HG03064 (cell line): Measurements from ENCODE around the gene ARHGAP26.

ENCODE experiments used
- ATAC-seq: cut with Tn5 transposase; IDR thresholded peaks from one replicate; pipeline ENCODE4 v1.9.1; 2021; ENCODE audit warnings: low read depth; ENCODE audit not compliant: unreplicated experiment

ARHGAP26 gene

GRCh38 chr5:142844866-142845265 is 74.7 kb downstream of the ARHGAP26 start:
- no peak for ATAC-seq

GRCh38 chr5:142845402-142845921 is 75.3 kb downstream of the ARHGAP26 start:
- ATAC-seq, result no peak

- no peak for ATAC-seq
Observed at GRCh38 chr5:142845954-142846398, 75.8 kb downstream of the ARHGAP26 start.

- no peak for ATAC-seq
Observed at GRCh38 chr5:142846406-142846805, 76.2 kb downstream of the ARHGAP26 start.

- ATAC-seq, result no peak
Observed at GRCh38 chr5:142847898-142848790, 78.0 kb downstream of the ARHGAP26 start.

GRCh38 chr5:142849466-142849865 is 79.3 kb downstream of the ARHGAP26 start:
- no peak for ATAC-seq

GRCh38 chr5:142849880-142850279 is 79.7 kb downstream of the ARHGAP26 start:
- no peak for ATAC-seq

GRCh38 chr5:142851731-142852130 is 81.6 kb downstream of the ARHGAP26 start:
- no peak for ATAC-seq

GRCh38 chr5:142852416-142853198 is 82.4 kb downstream of the ARHGAP26 start:
- no peak for ATAC-seq

GRCh38 chr5:142853682-142854081 is 83.5 kb downstream of the ARHGAP26 start:
- ATAC-seq, result no peak

- ATAC-seq, result no peak
Observed at GRCh38 chr5:142856269-142856782, 86.1 kb downstream of the ARHGAP26 start.

- ATAC-seq, result no peak
Observed at GRCh38 chr5:142857405-142857804, 87.2 kb downstream of the ARHGAP26 start.

GRCh38 chr5:142859037-142859436 is 88.9 kb downstream of the ARHGAP26 start:
- no peak for ATAC-seq

- ATAC-seq, result no peak
Observed at GRCh38 chr5:142860270-142860669, 90.1 kb downstream of the ARHGAP26 start.

GRCh38 chr5:142861011-142861410 is 90.8 kb downstream of the ARHGAP26 start:
- ATAC-seq, result no peak

- ATAC-seq, result no peak
Observed at GRCh38 chr5:142862594-142862993, 92.4 kb downstream of the ARHGAP26 start.

GRCh38 chr5:142863856-142864255 is 93.7 kb downstream of the ARHGAP26 start:
- no peak for ATAC-seq

GRCh38 chr5:142864290-142865260 is 94.4 kb downstream of the ARHGAP26 start:
- no peak for ATAC-seq

GRCh38 chr5:142865631-142866030 is 95.5 kb downstream of the ARHGAP26 start:
- no peak for ATAC-seq
